ENCODE data around the gene PARVA. TPM values are rescaled to one million over a fixed set of nuclear protein-coding genes. Genes with fewer than 3 reads are reported as not detected.

Gene PARVA
- total RNA-seq, 1 experiment from 2014 or later, result 18.1 TPM

DNA sequence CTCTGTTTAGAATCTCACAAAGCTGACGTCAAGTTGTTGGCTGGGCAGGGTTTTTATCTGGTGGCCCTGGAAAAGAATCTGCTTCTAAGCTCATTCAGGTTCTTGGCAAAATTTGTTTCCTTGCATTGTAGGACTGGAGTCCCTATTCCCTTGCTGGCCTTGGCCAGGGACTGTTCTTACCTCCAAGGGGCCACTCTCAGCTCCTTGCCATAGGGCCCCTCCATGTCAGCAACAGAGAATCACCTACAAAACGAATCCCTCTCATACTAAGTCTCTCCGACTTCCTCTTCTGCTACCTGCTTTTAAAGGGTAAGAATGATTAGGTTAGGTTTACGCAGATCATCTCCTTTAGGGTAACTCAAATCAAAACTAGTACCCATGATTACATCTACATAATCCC lies 63.2 kb downstream of the PARVA start:
- TF ChIP-seq, protein P1, sequence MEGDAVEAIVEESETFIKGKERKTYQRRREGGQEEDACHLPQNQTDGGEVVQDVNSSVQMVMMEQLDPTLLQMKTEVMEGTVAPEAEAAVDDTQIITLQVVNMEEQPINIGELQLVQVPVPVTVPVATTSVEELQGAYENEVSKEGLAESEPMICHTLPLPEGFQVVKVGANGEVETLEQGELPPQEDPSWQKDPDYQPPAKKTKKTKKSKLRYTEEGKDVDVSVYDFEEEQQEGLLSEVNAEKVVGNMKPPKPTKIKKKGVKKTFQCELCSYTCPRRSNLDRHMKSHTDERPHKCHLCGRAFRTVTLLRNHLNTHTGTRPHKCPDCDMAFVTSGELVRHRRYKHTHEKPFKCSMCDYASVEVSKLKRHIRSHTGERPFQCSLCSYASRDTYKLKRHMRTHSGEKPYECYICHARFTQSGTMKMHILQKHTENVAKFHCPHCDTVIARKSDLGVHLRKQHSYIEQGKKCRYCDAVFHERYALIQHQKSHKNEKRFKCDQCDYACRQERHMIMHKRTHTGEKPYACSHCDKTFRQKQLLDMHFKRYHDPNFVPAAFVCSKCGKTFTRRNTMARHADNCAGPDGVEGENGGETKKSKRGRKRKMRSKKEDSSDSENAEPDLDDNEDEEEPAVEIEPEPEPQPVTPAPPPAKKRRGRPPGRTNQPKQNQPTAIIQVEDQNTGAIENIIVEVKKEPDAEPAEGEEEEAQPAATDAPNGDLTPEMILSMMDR (conservative IDR thresholded peaks at IDR 0.05), result no peak
- H4K8ac ChIP-seq (replicated peaks; ENCODE audit: insufficient read length, low read depth, low read length), result no peak overlapping the region
- H2BK5ac ChIP-seq (ENCODE audit: insufficient read length, low read length), result no peak overlapping the region
- H3K4me1 Mint-ChIP-seq, result peaks cover 7 to 14% of the 10 kb centered on the region in 2 experiments
- H3K9me3 Mint-ChIP-seq, result peaks cover 8 to 9% of the 10 kb centered on the region in 2 experiments; a peak in 4 of 5 replicates
- H2BK120ac ChIP-seq (ENCODE audit: low read depth, low read length, poor library complexity, severe bottlenecking), result no peak overlapping the region
- no CpG with 5 or more reads among the region's 4 CpGs for WGBS (ENCODE audit: extremely low coverage, insufficient read length, low lambda C conversion rate)
- no peak overlapping the region for H2AFZ ChIP-seq (ENCODE audit: low read length)
- H3K56ac ChIP-seq (ENCODE audit: insufficient read length, low read depth, low read length), result no peak overlapping the region
- H3K27ac ChIP-seq (ENCODE audit: insufficient read length, low read depth, low read length), result no peak overlapping the region
- H3K4me3 Mint-ChIP-seq, result no peak overlapping the region
- H3K79me2 ChIP-seq (ENCODE audit: insufficient read depth, low read length), result no peaks in the 10 kb centered on the region
- H3K27ac Mint-ChIP-seq, result 0 out of 7 replicates have a peak overlapping the region, but pooled peaks of 1 of the 3 experiments have one; percentile 69
- H3K9me3 ChIP-seq (ENCODE audit: control insufficient read depth, low read depth, low read length), result no peaks in the 10 kb centered on the region
- H3K23ac ChIP-seq (ENCODE audit: insufficient read length, low read depth, low read length), result no peak overlapping the region
- no peak overlapping the region for H3K14ac ChIP-seq (ENCODE audit: insufficient read depth, low read length)
- H4K5ac ChIP-seq (ENCODE audit: insufficient read length, low read depth, low read length), result no peak overlapping the region
- no peaks in the 10 kb centered on the region for H3K23me2 ChIP-seq (ENCODE audit: insufficient read length, low read depth, low read length, poor library complexity, severe bottlenecking)
- H4K20me1 ChIP-seq (ENCODE audit: control insufficient read depth, insufficient read depth, insufficient read length), result no peaks in the 10 kb centered on the region
- no peak overlapping the region for H3K9ac ChIP-seq (ENCODE audit: extremely low read depth, insufficient read length, low read length)
- no peaks in the 10 kb centered on the region for H3K79me1 ChIP-seq (ENCODE audit: insufficient read depth, low read depth, low read length, poor library complexity, severe bottlenecking)
- no peak overlapping the region for H3K4me2 ChIP-seq (ENCODE audit: insufficient read depth, insufficient read length, low read length)
- H2BK12ac ChIP-seq (ENCODE audit: insufficient read length, low read depth, low read length), result no peak overlapping the region
- peaks cover 7 to 9% (median 8%) of the 10 kb centered on the region in 3 experiments; a peak in 5 of 7 replicates for H3K36me3 Mint-ChIP-seq (ENCODE audit: insufficient read depth in 1 of 3, low read depth in 3 of 3)
- DNase-seq, result no peak
- no peaks in the 10 kb centered on the region for H3K27me3 Mint-ChIP-seq (ENCODE audit: low read depth)
- H3K27me3 ChIP-seq (ENCODE audit: insufficient read depth, low read length), result no peaks in the 10 kb centered on the region
- no peak overlapping the region for H3K18ac ChIP-seq (ENCODE audit: insufficient read length, low read depth, low read length)
- no peak overlapping the region for H3K4ac ChIP-seq (ENCODE audit: low read depth, low read length)
- H2BK15ac ChIP-seq (ENCODE audit: low read depth, low read length), result no peak overlapping the region
- no peak overlapping the region for H4K91ac ChIP-seq (ENCODE audit: insufficient read length, low read depth, low read length)
- H3K4me1 ChIP-seq (ENCODE audit: insufficient read depth, low read length), result peaks cover 7% of the 10 kb centered on the region; the same call in 1 of the 2 replicates
- H2BK20ac ChIP-seq (ENCODE audit: low read depth, low read length, poor library complexity, severe bottlenecking), result no peak overlapping the region
- no peak overlapping the region for H3T11ph ChIP-seq (ENCODE audit: low read length)
- H2AK5ac ChIP-seq (ENCODE audit: insufficient read length, low read length), result no peak overlapping the region
